GM18511 (cell line): ENCODE results near the gene FBF1.

Source experiments
- ATAC-seq: cut with Tn5 transposase; IDR thresholded peaks from one replicate; pipeline ENCODE4 v1.9.1; 2021; ENCODE audit warnings: mild to moderate bottlenecking, moderate library complexity; ENCODE audit not compliant: unreplicated experiment

Gene FBF1

GRCh38 chr17:75959051-75959838 lies 18.4 kb upstream of the FBF1 start:
- ATAC-seq: no peak

DNA sequence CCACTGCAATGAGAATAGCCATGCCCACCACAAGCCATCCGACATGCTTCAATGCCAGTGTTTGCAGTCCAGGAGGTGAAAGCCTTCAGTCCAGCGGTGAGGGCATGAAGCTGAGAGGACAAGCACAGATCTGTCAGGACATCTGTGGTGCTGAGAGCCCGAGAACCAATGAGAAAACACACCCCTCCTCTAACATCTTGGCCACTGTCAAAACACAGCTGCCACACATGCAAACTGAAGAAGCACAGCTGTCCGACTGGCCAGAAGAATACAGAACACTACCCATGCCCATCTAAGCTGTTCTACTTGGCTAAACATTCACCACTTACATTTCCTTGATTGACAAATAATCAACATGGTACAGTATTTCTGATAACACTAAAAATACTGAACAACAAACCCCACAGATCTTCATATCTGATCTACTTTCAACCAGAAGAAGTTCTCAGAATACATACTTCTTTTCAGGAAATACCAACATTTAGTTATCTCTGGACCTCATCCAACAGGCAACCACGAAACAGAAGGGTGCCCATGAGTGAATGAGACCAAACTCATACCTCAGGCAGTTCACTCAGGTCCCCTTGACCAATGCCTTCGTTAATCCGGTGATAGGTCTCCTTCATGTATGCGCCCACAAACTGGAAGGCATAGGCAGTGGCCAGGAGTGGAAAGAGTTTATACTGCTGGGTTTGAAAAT lies 10.2 kb upstream of the FBF1 start:
- no peak for ATAC-seq

- no peak for ATAC-seq
Measured at GRCh38 chr17:75950421-75950820, 9.6 kb upstream of the FBF1 start.

- no peak for ATAC-seq
Measured at GRCh38 chr17:75945211-75945610, 4.4 kb upstream of the FBF1 start.

DNA sequence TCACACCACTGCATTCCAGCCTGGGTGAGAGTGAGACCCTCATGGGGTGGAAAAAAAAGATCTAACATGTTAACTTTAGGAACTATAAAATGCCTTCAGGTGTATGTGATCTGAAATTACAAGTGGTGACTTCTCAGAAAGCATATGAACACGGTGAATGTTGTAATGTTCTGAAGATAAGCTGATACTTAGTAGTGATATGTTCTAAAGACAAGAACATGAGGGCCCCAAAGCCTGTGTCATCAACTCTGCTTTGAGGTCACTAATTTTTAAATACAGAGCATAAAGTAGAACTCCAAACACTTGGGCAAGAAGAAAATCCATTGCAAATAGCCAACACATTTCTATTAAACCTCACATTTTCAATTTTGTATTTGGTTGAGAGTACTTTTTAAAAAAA lies 2.6 kb upstream of the FBF1 start:
- no peak for ATAC-seq

DNA sequence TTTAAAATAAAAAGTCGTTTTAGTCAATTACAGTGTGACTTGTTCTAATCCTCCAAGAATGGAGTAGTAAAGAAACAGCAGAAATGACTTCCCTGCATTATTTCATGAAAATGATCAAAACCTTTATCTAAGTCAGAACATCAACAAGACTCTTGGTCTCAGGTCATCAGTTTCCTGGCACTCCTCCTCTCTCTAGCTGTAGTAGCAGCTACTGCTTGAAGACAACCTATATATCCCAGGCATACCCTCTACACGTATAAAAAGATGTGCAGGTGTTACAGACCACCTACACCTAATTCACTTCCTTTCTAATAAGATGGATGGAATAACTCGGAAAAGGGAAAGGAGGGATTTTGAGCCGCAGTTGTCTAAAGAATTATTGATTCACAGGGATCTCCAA lies 1.6 kb upstream of the FBF1 start:
- no peak for ATAC-seq

DNA sequence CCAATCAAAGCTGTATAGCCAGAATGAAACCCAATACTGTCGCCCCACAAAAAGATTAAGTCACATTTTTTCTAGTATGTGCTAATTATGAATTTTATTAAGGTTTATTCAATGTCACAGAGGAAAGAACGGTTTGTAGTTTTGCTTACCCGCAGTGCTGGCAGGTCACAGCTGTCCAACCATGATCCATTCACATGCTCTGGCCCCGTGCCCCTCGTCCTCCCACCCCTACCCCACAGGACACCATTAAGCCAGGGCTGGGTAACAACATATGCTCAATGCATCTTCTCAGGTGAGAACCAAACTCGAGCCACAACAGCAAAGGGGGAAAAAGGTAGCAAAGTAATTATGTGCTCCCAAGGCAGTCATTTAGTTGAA lies 589 bp upstream of the FBF1 start:
- ATAC-seq: no peak

GRCh38 chr17:75937652-75938051 lies 3.2 kb downstream of the FBF1 start:
- no peak for ATAC-seq

DNA sequence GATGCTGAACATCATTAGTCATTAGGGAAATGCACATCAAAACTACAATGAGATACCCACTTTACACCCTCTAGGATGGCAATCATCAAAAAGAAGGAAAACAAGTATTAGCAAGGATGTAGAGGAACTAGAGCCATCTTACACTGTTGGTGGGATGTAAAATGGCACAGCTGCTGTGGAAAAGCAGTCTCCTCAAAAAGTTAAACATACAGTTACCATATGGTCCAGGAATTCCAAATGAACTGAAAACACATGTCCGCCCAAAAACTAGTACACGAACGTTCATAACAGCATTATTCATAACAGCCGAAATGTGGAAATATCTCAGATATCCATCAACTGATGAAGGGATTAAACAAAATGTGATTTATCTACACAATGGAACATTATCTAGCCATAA lies 7.0 kb downstream of the FBF1 start:
- no peak for ATAC-seq

DNA sequence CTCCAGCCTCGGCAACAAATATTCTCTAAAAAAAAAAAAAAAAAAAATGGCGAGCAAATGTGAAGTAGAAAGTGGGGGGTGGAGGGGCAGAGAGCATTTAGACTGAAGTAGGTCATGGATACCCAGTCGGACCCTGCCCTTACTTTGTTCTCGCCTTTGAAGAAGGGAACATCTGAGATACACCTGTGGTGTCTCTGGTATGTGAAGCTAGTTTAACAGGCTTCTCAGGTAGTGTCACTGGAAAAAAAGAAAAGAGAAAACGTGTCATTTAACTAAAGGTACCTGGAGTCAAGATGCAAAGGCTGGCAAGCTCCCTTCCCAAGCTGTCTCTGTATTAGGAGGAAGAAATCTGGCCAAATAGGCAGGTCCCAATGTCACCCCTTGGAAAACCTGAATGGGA lies 8.0 kb downstream of the FBF1 start:
- ATAC-seq: no peak

- ATAC-seq: no peak
Measured at GRCh38 chr17:75931062-75931461, 9.8 kb downstream of the FBF1 start.

DNA sequence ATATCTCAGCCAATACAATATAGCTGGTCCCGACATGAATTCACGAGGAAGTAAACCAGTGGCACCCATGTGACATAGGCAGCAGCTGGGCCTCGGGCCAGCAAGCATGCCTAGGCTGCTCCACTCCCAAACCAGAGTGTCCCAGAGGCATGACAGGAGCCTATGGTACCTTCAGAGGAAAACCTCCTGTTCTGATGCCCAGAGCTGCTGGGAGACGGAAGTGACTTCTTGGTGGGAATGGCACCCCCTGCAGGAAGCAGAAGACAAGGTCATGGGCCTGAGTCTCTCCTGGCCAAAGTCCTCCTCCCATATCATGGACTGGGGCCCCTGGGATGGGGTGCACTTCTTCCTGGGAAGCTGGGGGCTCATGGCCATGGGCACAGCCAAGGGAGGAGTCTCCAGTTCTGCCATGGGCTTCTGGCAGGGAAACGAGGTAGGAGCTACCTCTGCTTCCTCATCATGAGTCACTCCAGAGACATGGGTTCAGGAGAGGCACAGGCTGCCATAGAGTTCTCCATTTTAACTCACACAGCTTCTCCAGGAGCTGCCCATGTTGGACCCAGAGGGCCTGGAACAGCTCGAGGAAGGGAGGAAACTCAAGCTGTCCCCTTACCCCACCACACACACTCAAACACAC lies 13.4 kb downstream of the FBF1 start:
- no peak for ATAC-seq

DNA sequence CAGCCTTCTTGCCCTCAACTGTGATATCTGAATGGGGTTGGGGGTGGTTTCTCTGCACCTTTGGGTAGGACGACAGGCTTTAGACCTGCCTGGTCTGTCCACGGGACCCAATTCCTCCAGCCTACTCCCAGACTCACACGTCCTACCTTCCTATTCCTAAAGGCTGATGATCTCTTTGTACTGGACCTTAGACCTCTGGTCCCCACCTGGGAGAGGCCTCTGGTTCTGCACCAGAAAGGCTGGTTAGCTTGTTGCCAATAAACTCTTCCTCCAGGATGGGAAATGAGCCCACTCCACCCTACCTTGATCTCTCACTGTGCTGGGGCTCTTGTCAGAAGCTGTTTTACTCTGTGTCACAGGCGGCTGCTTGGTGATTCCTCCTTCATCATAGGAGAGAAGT lies 14.4 kb downstream of the FBF1 start:
- no peak for ATAC-seq

- no peak for ATAC-seq
Measured at GRCh38 chr17:75925912-75926311, 14.9 kb downstream of the FBF1 start.

DNA sequence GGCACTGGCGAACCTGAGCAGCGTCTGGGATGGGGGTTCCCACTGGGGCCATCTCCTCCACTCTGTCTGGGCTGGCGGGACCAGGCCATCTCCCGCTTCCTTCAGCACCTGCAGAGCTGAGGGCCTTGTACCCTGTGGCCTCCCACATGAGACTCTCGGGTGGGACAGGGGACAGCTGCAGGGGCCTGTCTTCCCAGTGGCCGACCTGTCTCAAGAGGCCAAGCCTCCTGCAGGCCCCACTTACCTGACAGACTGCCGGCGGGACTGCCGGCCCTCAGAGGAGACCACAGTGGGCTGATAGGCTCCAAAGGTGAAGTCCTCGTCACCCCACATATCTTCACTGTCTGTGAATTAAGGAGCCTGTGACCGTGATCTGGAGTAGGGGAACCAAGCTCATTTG lies 15.7 kb downstream of the FBF1 start:
- ATAC-seq: no peak

DNA sequence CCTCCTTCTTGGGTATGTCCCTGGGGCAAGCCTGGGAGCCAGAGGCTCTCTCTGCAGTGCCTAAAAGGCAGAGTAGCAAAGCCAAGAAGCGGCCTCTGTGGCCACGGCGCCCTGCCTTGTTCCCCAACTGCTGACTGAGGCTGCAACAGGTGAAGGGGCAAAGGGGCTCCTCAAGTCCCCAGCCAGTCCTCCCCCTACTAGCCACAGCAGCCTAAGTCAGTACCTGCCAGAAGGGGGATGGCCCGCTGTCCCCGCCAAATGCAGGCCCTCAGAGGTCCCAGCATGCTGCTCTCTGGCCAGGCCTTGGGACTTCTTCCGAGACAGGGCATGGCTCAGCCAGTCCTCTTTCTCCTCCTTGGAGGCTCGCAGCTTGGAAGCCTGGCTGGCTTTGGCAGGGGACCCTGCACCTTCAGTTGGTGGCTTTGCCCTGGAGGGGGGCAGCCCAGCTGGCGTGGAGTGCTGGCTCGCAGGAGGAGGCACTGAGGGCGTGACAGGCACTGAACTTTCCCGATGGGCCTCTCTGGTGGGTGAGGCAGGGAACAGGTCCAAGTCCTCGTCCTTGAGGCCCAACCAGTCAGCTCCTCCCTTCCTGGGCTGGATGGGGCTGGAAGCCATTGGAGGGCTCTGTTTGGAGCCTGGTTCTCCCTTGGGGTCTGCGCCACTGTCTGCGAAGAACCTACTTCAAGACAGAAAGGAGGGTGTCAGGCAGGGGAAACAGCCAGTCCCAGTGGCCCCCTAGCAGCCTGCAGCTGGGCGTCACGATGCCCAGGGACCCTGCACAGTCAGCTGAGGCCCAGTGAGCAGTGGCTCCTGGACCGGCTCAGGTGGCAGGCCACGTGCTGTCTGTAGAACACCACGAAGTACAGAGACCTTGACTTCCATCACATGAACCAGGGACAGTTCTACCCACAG lies 17.6 kb downstream of the FBF1 start:
- ATAC-seq: no peak

- ATAC-seq: no peak
Measured at GRCh38 chr17:75922173-75922961, 18.5 kb downstream of the FBF1 start.

GRCh38 chr17:75921596-75921995 lies 19.2 kb downstream of the FBF1 start:
- ATAC-seq: no peak

- no peak for ATAC-seq
Measured at GRCh38 chr17:75920045-75920560, 20.7 kb downstream of the FBF1 start.

GRCh38 chr17:75919611-75920010 lies 21.2 kb downstream of the FBF1 start:
- ATAC-seq: no peak
